SK-N-MC (cell line): Measurements from ENCODE around the gene NACAD.

ENCODE experiments used
- DNase-seq: peaks from one replicate; pipeline ENCODE4 v3.0.0-alpha.2; 2011; ENCODE audit warnings: low read depth, low spot score
- H3K27ac ChIP-seq: fragments of 200-600 bp; sonication (generic); 2 replicates; pipeline ENCODE4 v1.5.1; 2016; ENCODE audit warnings: mixed run types
- H3K36me3 ChIP-seq: fragments of 200-600 bp; sonication (generic); 2 replicates; pipeline ENCODE4 v1.6.1; 2017; ENCODE audit warnings: antibody characterized with exemption, low read length, mixed read lengths; ENCODE audit not compliant: insufficient read depth
- H3K4me3 ChIP-seq: fragments of 200-600 bp; sonication (generic); 2 replicates; pipeline ENCODE4 v1.5.1; 2016
- H3K9ac ChIP-seq: fragments of 200-600 bp; sonication (generic); 2 replicates; pipeline ENCODE4 v1.8.0; 2017; ENCODE audit warnings: mixed run types, mixed read lengths; ENCODE audit not compliant: insufficient read length
- H3K9me3 ChIP-seq: fragments of 200-600 bp; sonication (generic); 2 replicates; pipeline ENCODE4 v1.6.1; 2017; ENCODE audit warnings: low read depth, mild to moderate bottlenecking, antibody characterized with exemption, low read length, moderate library complexity, mixed read lengths
- EZH2 ChIP-seq: fragments of 200-600 bp; sonication (generic); IDR thresholded peaks from one replicate; pipeline ENCODE4 v1.6.1; 2017; ENCODE audit warnings: antibody characterized with exemption
- FOXP2 ChIP-seq: optimal IDR thresholded peaks from 2 replicates; pipeline ENCODE3; 2011; ENCODE audit warnings: mild to moderate bottlenecking, moderate library complexity; ENCODE audit not compliant: insufficient read depth; ENCODE audit errors: extremely low read length, control extremely low read depth
- POLR2AphosphoS5 ChIP-seq: IDR thresholded peaks from 2 replicates; pipeline ENCODE4 v1.6.1; 2012; ENCODE audit warnings: mild to moderate bottlenecking, low read depth, low read length, borderline replicate concordance

NACAD gene

GRCh38 chr7:45106820-45107219 lies 18.1 kb upstream of the NACAD start:
- no peak overlapping the region for H3K4me3 ChIP-seq
- no peak for TF ChIP-seq POLR2AphosphoS5
- TF ChIP-seq EZH2, result no peak
- no peak for TF ChIP-seq FOXP2
- DNase-seq, result no peak

GRCh38 chr7:45105588-45106188 lies 16.9 kb upstream of the NACAD start:
- no peaks in the 10 kb centered on the region for H3K9me3 ChIP-seq
- H3K36me3 ChIP-seq, result peaks cover 88% of the 10 kb centered on the region
- no peak overlapping the region for H3K27ac ChIP-seq
- TF ChIP-seq FOXP2 (no peak), POLR2AphosphoS5 (no peak), EZH2 (no peak)
- no peak overlapping the region for H3K4me3 ChIP-seq
- DNase-seq, result no peak
- H3K9ac ChIP-seq, result no peak overlapping the region

More at GRCh38 chr7:45106820-45107219, 18.1 kb upstream of the NACAD start:
- H3K9me3 ChIP-seq, result no peaks in the 10 kb centered on the region
- no peak overlapping the region for H3K27ac ChIP-seq
- no peak overlapping the region for H3K9ac ChIP-seq
- H3K36me3 ChIP-seq, result peaks cover 77% of the 10 kb centered on the region

- Histone ChIP-seq H3K9me3 (no peaks in the 10 kb centered on the region), H3K9ac (no peak overlapping the region), H3K36me3 (peaks cover 95% of the 10 kb centered on the region), H3K4me3 (no peak overlapping the region), H3K27ac (no peak overlapping the region)
- TF ChIP-seq POLR2AphosphoS5, result no peak
- TF ChIP-seq EZH2, result no peak
- no peak for TF ChIP-seq FOXP2
- DNase-seq, result no peak
These were observed 16.2 kb upstream of the NACAD start for GRCh38 chr7:45104844-45105587.

GRCh38 chr7:45103958-45104843 lies 15.4 kb upstream of the NACAD start:
- DNase-seq, result no peak
- H3K9ac ChIP-seq, result no peak overlapping the region
- peaks cover 100% of the 10 kb centered on the region for H3K36me3 ChIP-seq
- H3K9me3 ChIP-seq, result no peaks in the 10 kb centered on the region
- H3K4me3 ChIP-seq, result no peak overlapping the region
- TF ChIP-seq EZH2, result no peak
- no peak for TF ChIP-seq FOXP2
- TF ChIP-seq POLR2AphosphoS5, result no peak
- H3K27ac ChIP-seq, result no peak overlapping the region

GRCh38 chr7:45102785-45103712 lies 14.3 kb upstream of the NACAD start:
- no peak for DNase-seq
- H3K9ac ChIP-seq, result no peak overlapping the region
- peaks cover 91% of the 10 kb centered on the region for H3K36me3 ChIP-seq
- no peak overlapping the region for H3K4me3 ChIP-seq
- H3K9me3 ChIP-seq, result no peaks in the 10 kb centered on the region
- H3K27ac ChIP-seq, result no peak overlapping the region
- TF ChIP-seq FOXP2 (no peak), POLR2AphosphoS5 (no peak), EZH2 (no peak)

- H3K36me3 ChIP-seq, result peaks cover 78% of the 10 kb centered on the region
- no peak overlapping the region for H3K27ac ChIP-seq
- H3K4me3 ChIP-seq, result no peak overlapping the region
- H3K9me3 ChIP-seq, result no peaks in the 10 kb centered on the region
- no peak for TF ChIP-seq POLR2AphosphoS5
- no peak for TF ChIP-seq FOXP2
- no peak for TF ChIP-seq EZH2
- no peak overlapping the region for H3K9ac ChIP-seq
- no peak for DNase-seq
These were observed 13.0 kb upstream of the NACAD start for GRCh38 chr7:45101748-45102147.

GRCh38 chr7:45100761-45101480 lies 12.2 kb upstream of the NACAD start:
- no peak overlapping the region for H3K9ac ChIP-seq
- no peak overlapping the region for H3K27ac ChIP-seq
- DNase-seq, result no peak
- H3K9me3 ChIP-seq, result no peaks in the 10 kb centered on the region
- no peak for TF ChIP-seq EZH2
- TF ChIP-seq POLR2AphosphoS5, result no peak
- TF ChIP-seq FOXP2, result no peak
- H3K4me3 ChIP-seq, result no peak overlapping the region
- H3K36me3 ChIP-seq, result peaks cover 69% of the 10 kb centered on the region
